Testis (tissue), 3 donors: Measurements from ENCODE around the gene SH3D21. TPM values are rescaled to one million over a fixed set of nuclear protein-coding genes. Genes with fewer than 3 reads are reported as not detected.

Experiments used
- DNase-seq: peaks from one replicate; pipeline ENCODE4 v3.0.0-alpha.2; 2019
- H3K27ac ChIP-seq, 2 donors: fragments of 200-600 bp; sonication (generic); one replicate each; pipeline ENCODE4 v1.5.1; 2019
- H3K27me3 ChIP-seq: fragments of 200-600 bp; sonication (generic); one replicate; pipeline ENCODE4 v1.5.1; 2019
- H3K36me3 ChIP-seq: fragments of 200-600 bp; sonication (generic); one replicate; pipeline ENCODE4 v1.5.1; 2017; ENCODE audit warnings: low read depth; ENCODE audit errors: missing control alignments
- H3K4me1 ChIP-seq: fragments of 200-600 bp; sonication (generic); one replicate; pipeline ENCODE4 v1.5.1; 2019
- H3K4me3 ChIP-seq, 2 donors: fragments of 200-600 bp; sonication (generic); one replicate each; pipeline ENCODE4 v1.5.1; 2017 to 2019
- H3K9me3 ChIP-seq: fragments of 200-600 bp; sonication (generic); one replicate; pipeline ENCODE4 v1.5.1; 2017
- CTCF ChIP-seq, 3 experiments: fragments of 450-650 bp in 2 of 3; fragments of 200-600 bp in 1 of 3; sonication (generic) in 1 of 3; IDR thresholded peaks; one replicate each; pipeline ENCODE4 v1.5.1; 2016 to 2019; ENCODE audit warnings: antibody characterized with exemption in 3 of 3, mild to moderate bottlenecking in 2 of 3, moderate library complexity in 1 of 3
- POLR2A ChIP-seq: fragments of 450-650 bp; IDR thresholded peaks from one replicate; pipeline ENCODE4 v1.6.1; 2017; ENCODE audit warnings: antibody characterized with exemption, mild to moderate bottlenecking, moderate library complexity
- WGBS, 2 donors: methylation state at CpG; one replicate each; pipeline ENCODE4 v1.1.5; 2018; 5-methylcytosine and 5-hydroxymethylcytosine counted together
- intact Hi-C: fragments of 100-400 bp; cut with DNase I; formaldehyde crosslinking; loops from one replicate; pipeline ENCODE4 v1.15.1; 2023; ENCODE audit warnings: low total_unique reads
- polyA plus RNA-seq: library from polyadenylated mRNA; stranded (reverse); fragments of 350-450 nt; fragmentation: Illumina TruSeq; extraction: RNeasy Lipid Tissue Mini Kit (QIAGEN cat#74804); gene quantifications from one replicate; pipeline ENCODE4 v1.2.3, GENCODE V29; 2014; ENCODE audit warnings: low read depth, low replicate concordance; ENCODE audit not compliant: insufficient read depth
- total RNA-seq, 2 donors: library from RNA; depleted of rRNA; stranded (reverse); fragments of >200 nt; gene quantifications; one replicate each; pipeline ENCODE4 v1.2.3, GENCODE V29; 2016

SH3D21 gene
- total and polyA plus RNA-seq, 3 donors from 2014 or later = 6.8 to 14.9 (median 12.8) TPM

GRCh38 chr1:36279110-36279788 is 26.9 kb upstream of the SH3D21 start:
- Histone ChIP-seq H3K27ac (peak overlapping the region; percentile 77 to 83), H3K4me3 (no peak overlapping the region), H3K4me1 (peaks cover 44% of the 10 kb centered on the region), H3K27me3 (no peaks in the 10 kb centered on the region), H3K36me3 (no peaks in the 10 kb centered on the region), H3K9me3 (no peaks in the 10 kb centered on the region)
- DNase-seq = peak; percentile 60
- intact Hi-C loops = no loop called here
- whole genome bisulfite sequencing, 2 donors = 22 to 24% methylated on average over 2 of the region's 2 CpGs
- TF ChIP-seq POLR2A (no peak), CTCF (IDR thresholded peaks at IDR 0.05) (no peak)

- no peaks in the 10 kb centered on the region for H3K9me3 ChIP-seq
- DNase-seq = no peak
- peak overlapping the region; percentile 77 to 83 for H3K27ac ChIP-seq
- intact Hi-C loops = loop anchor here (10.0 kb wide), 2 partner anchors 55 to 125 kb away; partner anchors contain the start of genes MAP7D1 and THRAP3
- TF ChIP-seq CTCF (IDR thresholded peaks at IDR 0.05) = no peak
- TF ChIP-seq POLR2A = no peak
- H3K4me1 ChIP-seq = peaks cover 49% of the 10 kb centered on the region
- WGBS, 2 donors = 50 to 66% methylated on average over 7 of the region's 7 CpGs
- H3K27me3 ChIP-seq = no peaks in the 10 kb centered on the region
- H3K36me3 ChIP-seq = no peaks in the 10 kb centered on the region
- no peak overlapping the region for H3K4me3 ChIP-seq
Measured at GRCh38 chr1:36279789-36280296, 26.3 kb upstream of the SH3D21 start.

- Histone ChIP-seq H3K36me3 (no peaks in the 10 kb centered on the region), H3K27me3 (no peaks in the 10 kb centered on the region), H3K27ac (peak overlapping the region in 1 of 2 donors; percentile 5), H3K4me3 (no peak overlapping the region), H3K4me1 (peaks cover 43% of the 10 kb centered on the region), H3K9me3 (no peaks in the 10 kb centered on the region)
- 27 to 41% methylated on average over 1 of the region's 1 CpG for WGBS, 2 donors
- intact Hi-C loops = loop anchor here (10.0 kb wide), 2 partner anchors 59 to 129 kb away; partner anchors contain the start of genes MAP7D1 and THRAP3
- no peak for TF ChIP-seq POLR2A
- TF ChIP-seq CTCF (IDR thresholded peaks at IDR 0.05) = no peak
- no peak for DNase-seq
Measured at GRCh38 chr1:36284061-36284460, 22.1 kb upstream of the SH3D21 start.

DNA sequence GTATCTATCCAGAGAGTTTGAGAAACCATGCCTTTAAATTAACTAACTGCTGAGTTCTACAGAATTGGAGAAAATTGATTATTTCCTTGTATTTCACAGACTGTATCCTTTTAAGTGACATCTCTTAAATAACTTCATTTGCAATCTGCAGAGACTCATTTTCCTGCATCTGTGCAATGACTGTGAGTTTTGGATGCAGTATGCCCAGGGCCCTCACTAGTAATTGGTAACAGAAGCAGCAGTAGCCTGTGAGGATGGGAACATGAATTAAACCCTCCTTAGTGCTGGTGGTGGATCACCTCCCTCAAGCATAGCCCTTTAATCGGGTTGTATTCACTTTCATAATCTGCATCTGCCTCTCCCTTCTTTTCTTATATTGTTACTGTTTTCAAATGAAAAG is 21.7 kb upstream of the SH3D21 start:
- H3K27me3 ChIP-seq = no peaks in the 10 kb centered on the region
- no peaks in the 10 kb centered on the region for H3K9me3 ChIP-seq
- WGBS, 2 donors = 33 to 50% methylated on average over 1 of the region's 1 CpG
- intact Hi-C loops = loop anchor here (10.0 kb wide), 2 partner anchors 60 to 130 kb away; partner anchors contain the start of genes MAP7D1 and THRAP3
- no peak for TF ChIP-seq CTCF (IDR thresholded peaks at IDR 0.05)
- no peak for TF ChIP-seq POLR2A
- no peaks in the 10 kb centered on the region for H3K36me3 ChIP-seq
- no peak overlapping the region for H3K4me3 ChIP-seq
- DNase-seq = no peak
- peaks cover 39% of the 10 kb centered on the region for H3K4me1 ChIP-seq
- H3K27ac ChIP-seq = no peak overlapping the region
